K562 (cell line): ENCODE data around the gene NQO2. TPM values are rescaled to one million over a fixed set of nuclear protein-coding genes. Genes with fewer than 3 reads are reported as not detected.

Experiments used
- BCOR ChIP-seq: fragments of 450-650 bp; IDR thresholded peaks from 2 replicates; pipeline ENCODE4 v1.6.1; 2016
- BMI1 ChIP-seq: fragments of 150-350 bp; IDR thresholded peaks from 2 replicates; pipeline ENCODE4 v1.6.1; 2014; ENCODE audit warnings: low read length
- CBX3 ChIP-seq, 2 experiments: IDR thresholded peaks; 1 replicate in 1 of 2; 2 replicates in 1 of 2; pipeline ENCODE4 v1.6.1; 2012; ENCODE audit warnings: inconsistent platforms in 2 of 2, low read length in 2 of 2, borderline replicate concordance in 1 of 2, control low read depth in 1 of 2
- CEBPG ChIP-seq, 3 experiments: fragments of 200-800 bp in 1 of 3; sonication (Bioruptor generic) in 1 of 3; sonication (generic) in 1 of 3; formaldehyde crosslinking in 1 of 3; IDR thresholded peaks in 2 of 3; conservative IDR thresholded peaks in 1 of 3; 2 replicates each; pipeline versions ENCODE4 v1.6.1 to v1.8.0; 2016 to 2022; ENCODE audit warnings: missing compliant biosample characterization in 2 of 3, missing genetic modification characterization in 2 of 3, mild to moderate bottlenecking in 1 of 3, missing genetic modification reagents in 1 of 3
- HDAC2 ChIP-seq: fragments of 450-650 bp; IDR thresholded peaks from 2 replicates; pipeline ENCODE4 v1.6.1; 2016; ENCODE audit warnings: mild to moderate bottlenecking
- KDM2B ChIP-seq: fragments of 250-450 bp; sonication (Bioruptor Pico); IDR thresholded peaks from 2 replicates; pipeline ENCODE4 v1.8.0; 2021; ENCODE audit warnings: mild to moderate bottlenecking, moderate library complexity
- SIN3B ChIP-seq: fragments of 450-650 bp; IDR thresholded peaks from 2 replicates; pipeline ENCODE4 v1.6.1; 2017; ENCODE audit warnings: low read depth, mild to moderate bottlenecking, moderate library complexity
- SP2 ChIP-seq: IDR thresholded peaks from 2 replicates; pipeline ENCODE4 v1.6.1; 2011; ENCODE audit warnings: mild to moderate bottlenecking, low read depth, low read length, moderate library complexity; ENCODE audit not compliant: poor library complexity, severe bottlenecking; ENCODE audit errors: extremely low read depth
- TEAD2 ChIP-seq: fragments of 450-650 bp; IDR thresholded peaks from 2 replicates; pipeline ENCODE4 v1.6.1; 2016; ENCODE audit warnings: missing genetic modification characterization, control low read depth, missing compliant biosample characterization
- TFAM ChIP-seq: fragments of 250-450 bp; sonication (Bioruptor Pico); conservative IDR thresholded peaks from 2 replicates; pipeline ENCODE4 v1.5.0; 2021; ENCODE audit warnings: mild to moderate bottlenecking, moderate library complexity
- XRCC5 ChIP-seq: fragments of 200-400 bp; formaldehyde crosslinking; IDR thresholded peaks from 2 replicates; pipeline ENCODE4 v1.6.1; 2017; ENCODE audit warnings: low read depth, mild to moderate bottlenecking, low read length
- ZKSCAN8 ChIP-seq: fragments of 200-800 bp; sonication (Bioruptor generic); IDR thresholded peaks from 2 replicates; pipeline ENCODE4 v1.6.1; 2016; ENCODE audit warnings: missing genetic modification characterization, missing compliant biosample characterization
- polyA plus RNA-seq, 8 experiments: library from polyadenylated mRNA; depleted of rRNA in 4 of 8; stranded (reverse) in 5 of 8; unstranded in 3 of 8; fragments of >200 nt; fragmentation: Nextera tagmentation in 2 of 8; fragmentation: Illumina TruSeq in 1 of 8; extraction: Ambion mirVana in 2 of 8; extraction: Trizol in 1 of 8; gene quantifications; 2 replicates each; pipeline versions ENCODE4 v1.2.1 to v1.2.3, GENCODE V29; 2011 to 2014; ENCODE audit warnings: inconsistent platforms in 1 of 8, missing spikeins in 1 of 8
- total RNA-seq, 7 experiments: library from RNA; depleted of rRNA in 6 of 7; stranded (reverse); fragments of >200 nt in 6 of 7; fragmentation: Illumina TruSeq in 2 of 7; extraction: Trizol in 2 of 7; gene quantifications; 2 replicates each; pipeline versions ENCODE4 v1.2.1 to v1.2.3, GENCODE V29; 2011 to 2021; ENCODE audit warnings: low replicate concordance in 1 of 7
- TF ChIP-seq, protein P1 (sequence below): fragments of 450-650 bp; IDR thresholded peaks from 2 replicates; pipeline ENCODE4 v1.6.1; 2016; ENCODE audit warnings: antibody characterized with exemption
- TF ChIP-seq, protein P2 (sequence below): fragments of 250-450 bp; sonication (Bioruptor Pico); IDR thresholded peaks from 2 replicates; pipeline ENCODE4 v1.4.0; 2020; ENCODE audit warnings: mild to moderate bottlenecking
- TF ChIP-seq, protein P3 (sequence below): fragments of 450-650 bp; IDR thresholded peaks from one replicate; pipeline ENCODE4 v1.6.1; 2018; ENCODE audit warnings: mild to moderate bottlenecking, moderate library complexity; ENCODE audit not compliant: partially characterized antibody
- TF ChIP-seq, protein P4 (sequence below): fragments of 450-650 bp; formaldehyde crosslinking; conservative IDR thresholded peaks from 2 replicates; pipeline ENCODE4 v1.4.0; 2022; ENCODE audit warnings: mild to moderate bottlenecking, missing genetic modification characterization
- TF ChIP-seq, protein P5 (sequence below), 2 experiments: fragments of 450-650 bp; IDR thresholded peaks; 2 replicates each; pipeline ENCODE4 v1.6.1; 2018; ENCODE audit warnings: mild to moderate bottlenecking in 2 of 2, low read depth in 1 of 2; ENCODE audit not compliant: partially characterized antibody in 2 of 2

Gene NQO2
- total and polyA plus RNA-seq, 9 of the 15 experiments (the other 6 are each of a cell fraction or from before 2014, with no cell fraction given) = 54.6 to 214 (median 116) TPM

DNA sequence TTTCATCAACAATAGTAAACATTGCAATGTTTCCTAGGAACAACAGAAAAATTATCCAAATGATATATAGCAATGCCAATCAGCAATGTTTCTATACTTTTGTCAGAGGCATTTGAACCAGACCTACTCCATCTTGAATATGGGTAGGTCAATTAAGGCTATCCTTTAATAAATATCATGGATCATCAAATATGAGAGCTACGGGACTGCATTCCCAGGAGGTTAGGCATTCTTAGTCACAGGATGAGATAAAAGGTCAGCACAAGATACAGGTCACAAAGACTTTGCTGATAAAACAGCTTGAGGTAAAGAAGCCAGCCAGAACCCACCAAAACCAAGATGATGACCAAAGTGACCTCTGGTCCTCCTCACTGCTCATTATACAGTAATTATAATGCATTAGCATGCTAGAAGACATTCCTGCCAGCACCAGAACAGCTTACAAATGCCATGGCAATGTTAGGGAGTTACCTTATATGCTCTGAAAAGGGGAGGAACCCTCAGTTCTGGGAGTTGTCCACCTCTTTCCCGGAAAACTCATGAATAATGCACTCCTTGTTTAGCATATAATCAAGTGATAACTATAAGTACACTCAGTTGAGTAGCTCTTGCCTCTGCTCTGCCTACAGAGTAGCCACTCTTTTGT is 19.8 kb upstream of the NQO2 start (continued):
- TF ChIP-seq, protein P1, sequence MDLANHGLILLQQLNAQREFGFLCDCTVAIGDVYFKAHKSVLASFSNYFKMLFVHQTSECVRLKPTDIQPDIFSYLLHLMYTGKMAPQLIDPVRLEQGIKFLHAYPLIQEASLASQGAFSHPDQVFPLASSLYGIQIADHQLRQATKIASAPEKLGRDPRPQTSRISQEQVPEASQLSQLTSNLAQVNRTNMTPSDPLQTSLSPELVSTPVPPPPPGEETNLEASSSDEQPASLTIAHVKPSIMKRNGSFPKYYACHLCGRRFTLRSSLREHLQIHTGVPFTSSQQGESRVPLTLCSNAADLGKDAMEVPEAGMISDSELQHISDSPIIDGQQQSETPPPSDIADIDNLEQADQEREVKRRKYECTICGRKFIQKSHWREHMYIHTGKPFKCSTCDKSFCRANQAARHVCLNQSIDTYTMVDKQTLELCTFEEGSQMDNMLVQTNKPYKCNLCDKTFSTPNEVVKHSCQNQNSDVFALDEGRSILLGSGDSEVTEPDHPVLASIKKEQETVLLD = peak; percentile 77; the same call in 1 of the 2 replicates
- TF ChIP-seq, protein P2, sequence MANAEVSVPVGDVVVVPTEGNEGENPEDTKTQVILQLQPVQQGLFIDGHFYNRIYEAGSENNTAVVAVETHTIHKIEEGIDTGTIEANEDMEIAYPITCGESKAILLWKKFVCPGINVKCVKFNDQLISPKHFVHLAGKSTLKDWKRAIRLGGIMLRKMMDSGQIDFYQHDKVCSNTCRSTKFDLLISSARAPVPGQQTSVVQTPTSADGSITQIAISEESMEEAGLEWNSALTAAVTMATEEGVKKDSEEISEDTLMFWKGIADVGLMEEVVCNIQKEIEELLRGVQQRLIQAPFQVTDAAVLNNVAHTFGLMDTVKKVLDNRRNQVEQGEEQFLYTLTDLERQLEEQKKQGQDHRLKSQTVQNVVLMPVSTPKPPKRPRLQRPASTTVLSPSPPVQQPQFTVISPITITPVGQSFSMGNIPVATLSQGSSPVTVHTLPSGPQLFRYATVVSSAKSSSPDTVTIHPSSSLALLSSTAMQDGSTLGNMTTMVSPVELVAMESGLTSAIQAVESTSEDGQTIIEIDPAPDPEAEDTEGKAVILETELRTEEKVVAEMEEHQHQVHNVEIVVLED = peak; percentile 59; the same call in 1 of the 2 replicates
- TF ChIP-seq ZKSCAN8 (CRISPR knock-in tag) = peak; percentile 92
- no peak for TF ChIP-seq XRCC5
- TF ChIP-seq SP2 = no peak
- no peak for TF ChIP-seq TFAM (CRISPR knock-in tag)
- TF ChIP-seq BCOR = no peak
- TF ChIP-seq CBX3 (IDR thresholded peaks at IDR 0.05; ENCODE audit: borderline replicate concordance in 1 of 2, low read length in 2 of 2) = no peak
- peak; percentile 72 for TF ChIP-seq HDAC2
- no peak for TF ChIP-seq SIN3B
- TF ChIP-seq, protein P3, sequence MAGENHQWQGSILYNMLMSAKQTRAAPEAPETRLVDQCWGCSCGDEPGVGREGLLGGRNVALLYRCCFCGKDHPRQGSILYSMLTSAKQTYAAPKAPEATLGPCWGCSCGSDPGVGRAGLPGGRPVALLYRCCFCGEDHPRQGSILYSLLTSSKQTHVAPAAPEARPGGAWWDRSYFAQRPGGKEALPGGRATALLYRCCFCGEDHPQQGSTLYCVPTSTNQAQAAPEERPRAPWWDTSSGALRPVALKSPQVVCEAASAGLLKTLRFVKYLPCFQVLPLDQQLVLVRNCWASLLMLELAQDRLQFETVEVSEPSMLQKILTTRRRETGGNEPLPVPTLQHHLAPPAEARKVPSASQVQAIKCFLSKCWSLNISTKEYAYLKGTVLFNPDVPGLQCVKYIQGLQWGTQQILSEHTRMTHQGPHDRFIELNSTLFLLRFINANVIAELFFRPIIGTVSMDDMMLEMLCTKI = no peak
- TF ChIP-seq TEAD2 (tag) = peak; percentile 93
- TF ChIP-seq, protein P4, sequence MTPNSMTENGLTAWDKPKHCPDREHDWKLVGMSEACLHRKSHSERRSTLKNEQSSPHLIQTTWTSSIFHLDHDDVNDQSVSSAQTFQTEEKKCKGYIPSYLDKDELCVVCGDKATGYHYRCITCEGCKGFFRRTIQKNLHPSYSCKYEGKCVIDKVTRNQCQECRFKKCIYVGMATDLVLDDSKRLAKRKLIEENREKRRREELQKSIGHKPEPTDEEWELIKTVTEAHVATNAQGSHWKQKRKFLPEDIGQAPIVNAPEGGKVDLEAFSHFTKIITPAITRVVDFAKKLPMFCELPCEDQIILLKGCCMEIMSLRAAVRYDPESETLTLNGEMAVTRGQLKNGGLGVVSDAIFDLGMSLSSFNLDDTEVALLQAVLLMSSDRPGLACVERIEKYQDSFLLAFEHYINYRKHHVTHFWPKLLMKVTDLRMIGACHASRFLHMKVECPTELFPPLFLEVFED (CRISPR knock-in tag) = no peak
- no peak for TF ChIP-seq BMI1
- TF ChIP-seq CEBPG (CRISPR knock-in tag; IDR thresholded peaks at IDR 0.05) = no peak
- TF ChIP-seq CEBPG (tag; conservative IDR thresholded peaks at IDR 0.05 in 1 of 2, IDR thresholded peaks at IDR 0.05 in 1 of 2) = no peak
- no peak for TF ChIP-seq KDM2B
- TF ChIP-seq, protein P5, sequence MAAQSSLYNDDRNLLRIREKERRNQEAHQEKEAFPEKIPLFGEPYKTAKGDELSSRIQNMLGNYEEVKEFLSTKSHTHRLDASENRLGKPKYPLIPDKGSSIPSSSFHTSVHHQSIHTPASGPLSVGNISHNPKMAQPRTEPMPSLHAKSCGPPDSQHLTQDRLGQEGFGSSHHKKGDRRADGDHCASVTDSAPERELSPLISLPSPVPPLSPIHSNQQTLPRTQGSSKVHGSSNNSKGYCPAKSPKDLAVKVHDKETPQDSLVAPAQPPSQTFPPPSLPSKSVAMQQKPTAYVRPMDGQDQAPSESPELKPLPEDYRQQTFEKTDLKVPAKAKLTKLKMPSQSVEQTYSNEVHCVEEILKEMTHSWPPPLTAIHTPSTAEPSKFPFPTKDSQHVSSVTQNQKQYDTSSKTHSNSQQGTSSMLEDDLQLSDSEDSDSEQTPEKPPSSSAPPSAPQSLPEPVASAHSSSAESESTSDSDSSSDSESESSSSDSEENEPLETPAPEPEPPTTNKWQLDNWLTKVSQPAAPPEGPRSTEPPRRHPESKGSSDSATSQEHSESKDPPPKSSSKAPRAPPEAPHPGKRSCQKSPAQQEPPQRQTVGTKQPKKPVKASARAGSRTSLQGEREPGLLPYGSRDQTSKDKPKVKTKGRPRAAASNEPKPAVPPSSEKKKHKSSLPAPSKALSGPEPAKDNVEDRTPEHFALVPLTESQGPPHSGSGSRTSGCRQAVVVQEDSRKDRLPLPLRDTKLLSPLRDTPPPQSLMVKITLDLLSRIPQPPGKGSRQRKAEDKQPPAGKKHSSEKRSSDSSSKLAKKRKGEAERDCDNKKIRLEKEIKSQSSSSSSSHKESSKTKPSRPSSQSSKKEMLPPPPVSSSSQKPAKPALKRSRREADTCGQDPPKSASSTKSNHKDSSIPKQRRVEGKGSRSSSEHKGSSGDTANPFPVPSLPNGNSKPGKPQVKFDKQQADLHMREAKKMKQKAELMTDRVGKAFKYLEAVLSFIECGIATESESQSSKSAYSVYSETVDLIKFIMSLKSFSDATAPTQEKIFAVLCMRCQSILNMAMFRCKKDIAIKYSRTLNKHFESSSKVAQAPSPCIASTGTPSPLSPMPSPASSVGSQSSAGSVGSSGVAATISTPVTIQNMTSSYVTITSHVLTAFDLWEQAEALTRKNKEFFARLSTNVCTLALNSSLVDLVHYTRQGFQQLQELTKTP (IDR thresholded peaks at IDR 0.05; ENCODE audit: low read depth in 1 of 2, partially characterized antibody in 2 of 2) = no peak
